Measurements from ENCODE around the gene KCNMB2. TPM values are rescaled to one million over a fixed set of nuclear protein-coding genes. Genes with fewer than 3 reads are reported as not detected.
"Not testable (repeated sequence)": the region's sequence is repeated elsewhere in the genome, so short reads cannot be mapped to it uniquely, and the experiment has no call there.

KCNMB2 gene
- total RNA-seq, 4 donors from 2014 or later: 0.82 TPM; not detected in 3

DNA sequence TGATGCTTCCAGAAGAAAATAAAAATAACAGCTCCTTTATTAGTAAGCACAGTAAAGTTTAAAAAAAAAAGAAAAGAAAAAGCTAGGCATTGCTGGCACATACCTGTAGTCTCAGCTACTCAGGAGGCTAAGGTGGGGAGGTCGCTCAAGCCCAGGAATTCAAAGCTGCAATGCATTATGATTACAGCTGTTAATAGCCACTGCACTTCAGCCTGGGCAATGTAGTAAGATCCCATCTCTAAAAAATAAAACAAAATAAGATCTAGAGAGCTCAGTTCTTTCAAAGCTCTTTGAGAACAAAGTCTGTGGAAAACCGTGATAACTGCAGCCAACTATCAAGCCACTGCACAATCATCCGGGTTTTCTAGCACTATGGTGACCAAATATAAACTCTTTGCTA, 323.1 kb downstream of the KCNMB2 start:
- H3K4me3 ChIP-seq: no peak overlapping the region
- no peak overlapping the region for H3K27ac ChIP-seq
- 75 to 88% methylated on average over 1 to 3 of the region's 3 CpGs for WGBS, 2 donors (ENCODE audit: low coverage in 1 of 2)
- H3K9me3 ChIP-seq: no peaks in the 10 kb centered on the region
- H3K36me3 ChIP-seq: no peaks in the 10 kb centered on the region
- in situ Hi-C loops (cut with MboI; ENCODE audit: low pct_ligation_motif_present in 1 of 4, low pct_unique_long_range_greater_than_20kb in 1 of 4, low sequenced_read_pairs in 3 of 4): no loop called here
- intact Hi-C loops (cut with DNase I; ENCODE audit: low total_unique reads): no loop called here
- H3K27me3 ChIP-seq: no peaks in the 10 kb centered on the region
- TF ChIP-seq EP300 (IDR thresholded peaks at IDR 0.05; ENCODE audit: low read depth): no peak
- TF ChIP-seq POLR2A (IDR thresholded peaks at IDR 0.05): no peak
- no peak for TF ChIP-seq POLR2AphosphoS5 (IDR thresholded peaks at IDR 0.05)
- TF ChIP-seq, protein P1, sequence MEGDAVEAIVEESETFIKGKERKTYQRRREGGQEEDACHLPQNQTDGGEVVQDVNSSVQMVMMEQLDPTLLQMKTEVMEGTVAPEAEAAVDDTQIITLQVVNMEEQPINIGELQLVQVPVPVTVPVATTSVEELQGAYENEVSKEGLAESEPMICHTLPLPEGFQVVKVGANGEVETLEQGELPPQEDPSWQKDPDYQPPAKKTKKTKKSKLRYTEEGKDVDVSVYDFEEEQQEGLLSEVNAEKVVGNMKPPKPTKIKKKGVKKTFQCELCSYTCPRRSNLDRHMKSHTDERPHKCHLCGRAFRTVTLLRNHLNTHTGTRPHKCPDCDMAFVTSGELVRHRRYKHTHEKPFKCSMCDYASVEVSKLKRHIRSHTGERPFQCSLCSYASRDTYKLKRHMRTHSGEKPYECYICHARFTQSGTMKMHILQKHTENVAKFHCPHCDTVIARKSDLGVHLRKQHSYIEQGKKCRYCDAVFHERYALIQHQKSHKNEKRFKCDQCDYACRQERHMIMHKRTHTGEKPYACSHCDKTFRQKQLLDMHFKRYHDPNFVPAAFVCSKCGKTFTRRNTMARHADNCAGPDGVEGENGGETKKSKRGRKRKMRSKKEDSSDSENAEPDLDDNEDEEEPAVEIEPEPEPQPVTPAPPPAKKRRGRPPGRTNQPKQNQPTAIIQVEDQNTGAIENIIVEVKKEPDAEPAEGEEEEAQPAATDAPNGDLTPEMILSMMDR (IDR thresholded peaks at IDR 0.05): no peak
- DNase-seq: no peak
- no peaks in the 10 kb centered on the region for H3K4me1 ChIP-seq

GRCh38 chr3:178859900-178860436, 323.7 kb downstream of the KCNMB2 start:
- not testable (repeated sequence) for DNase-seq
- 88 to 98% methylated on average over 7 to 25 of the region's 29 CpGs for WGBS, 2 donors (ENCODE audit: low coverage in 1 of 2)

DNA sequence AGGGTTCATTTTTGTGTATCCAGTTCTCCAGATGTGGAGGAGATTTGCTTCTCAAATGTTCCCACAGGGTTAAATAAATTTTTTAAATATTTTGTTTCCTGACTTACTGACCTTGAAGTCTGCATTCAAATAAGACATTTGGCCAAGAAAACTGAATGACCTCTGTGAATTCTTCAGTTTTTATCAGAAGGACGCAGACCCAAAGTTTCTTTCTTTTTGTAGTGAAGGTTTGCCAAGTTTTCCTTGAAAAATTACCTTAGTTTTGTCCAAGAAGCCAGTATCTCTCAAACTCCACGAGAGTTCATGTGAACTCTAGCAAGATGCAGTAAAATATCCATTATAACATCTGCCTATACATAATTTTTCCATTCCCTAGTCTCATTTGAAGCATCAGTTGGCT, 332.4 kb downstream of the KCNMB2 start:
- Histone ChIP-seq H3K27ac (no peak overlapping the region), H3K4me1 (no peaks in the 10 kb centered on the region), H3K27me3 (no peaks in the 10 kb centered on the region), H3K36me3 (no peaks in the 10 kb centered on the region), H3K9me3 (peaks cover 0 to 3% of the 10 kb centered on the region in 2 donors), H3K4me3 (no peak overlapping the region)
- in situ Hi-C loops (cut with MboI; ENCODE audit: low pct_ligation_motif_present in 1 of 4, low pct_unique_long_range_greater_than_20kb in 1 of 4, low sequenced_read_pairs in 3 of 4): no loop called here
- no peak for DNase-seq
- WGBS, 2 donors (ENCODE audit: low coverage in 1 of 2): 20 to 44% methylated on average over 2 of the region's 2 CpGs
- intact Hi-C loops (cut with DNase I; ENCODE audit: low total_unique reads): no loop called here
- TF ChIP-seq EP300 (IDR thresholded peaks at IDR 0.05; ENCODE audit: low read depth) (no peak), POLR2AphosphoS5 (IDR thresholded peaks at IDR 0.05) (no peak), POLR2A (IDR thresholded peaks at IDR 0.05) (no peak)
- TF ChIP-seq, protein P1 (IDR thresholded peaks at IDR 0.05): no peak

More at GRCh38 chr3:178859900-178860436, 323.7 kb downstream of the KCNMB2 start:
- in situ Hi-C loops (cut with MboI; ENCODE audit: low pct_ligation_motif_present in 1 of 4, low pct_unique_long_range_greater_than_20kb in 1 of 4, low sequenced_read_pairs in 3 of 4); H3K27me3 ChIP-seq; H3K27ac ChIP-seq; H3K36me3 ChIP-seq; H3K9me3 ChIP-seq; H3K4me1 ChIP-seq; H3K4me3 ChIP-seq; intact Hi-C loops (cut with DNase I; ENCODE audit: low total_unique reads): not testable (repeated sequence)

DNA sequence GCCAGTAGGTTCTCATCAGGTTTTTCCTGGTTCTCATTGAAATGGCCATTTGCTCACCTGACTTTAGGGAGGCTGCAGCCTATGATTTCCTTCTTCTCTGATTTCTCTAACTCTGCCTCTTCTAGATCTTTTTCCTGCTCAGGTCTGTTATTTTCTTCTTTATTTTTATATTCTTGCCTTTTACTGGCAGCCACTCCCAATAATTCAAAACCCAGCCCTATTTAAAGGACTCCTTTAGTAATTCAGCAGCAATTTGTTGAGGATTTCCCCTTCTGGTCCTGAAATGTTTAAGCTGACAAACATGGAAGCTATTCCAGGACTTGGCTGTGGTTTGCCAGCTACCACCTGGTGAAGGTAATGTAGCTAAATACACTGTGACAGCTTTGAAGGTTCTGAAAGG, 333.8 kb downstream of the KCNMB2 start:
- H3K9me3 ChIP-seq: peaks cover 0 to 3% of the 10 kb centered on the region in 2 donors
- no peak overlapping the region for H3K4me3 ChIP-seq
- TF ChIP-seq EP300 (IDR thresholded peaks at IDR 0.05; ENCODE audit: low read depth) (no peak), POLR2A (IDR thresholded peaks at IDR 0.05) (no peak), POLR2AphosphoS5 (IDR thresholded peaks at IDR 0.05) (no peak)
- TF ChIP-seq, protein P1 (IDR thresholded peaks at IDR 0.05): no peak
- DNase-seq: no peak
- H3K27me3 ChIP-seq: no peaks in the 10 kb centered on the region
- H3K4me1 ChIP-seq: no peaks in the 10 kb centered on the region
- intact Hi-C loops (cut with DNase I; ENCODE audit: low total_unique reads) (no loop called here), in situ Hi-C loops (cut with MboI; ENCODE audit: low pct_ligation_motif_present in 1 of 4, low pct_unique_long_range_greater_than_20kb in 1 of 4, low sequenced_read_pairs in 3 of 4) (no loop called here)
- no peak overlapping the region for H3K27ac ChIP-seq
- H3K36me3 ChIP-seq: no peaks in the 10 kb centered on the region

- no peak for TF ChIP-seq POLR2AphosphoS5 (IDR thresholded peaks at IDR 0.05)
- TF ChIP-seq EP300 (IDR thresholded peaks at IDR 0.05; ENCODE audit: low read depth): no peak
- TF ChIP-seq, protein P1 (IDR thresholded peaks at IDR 0.05): no peak
- no peak for TF ChIP-seq POLR2A (IDR thresholded peaks at IDR 0.05)
- intact Hi-C loops (cut with DNase I; ENCODE audit: low total_unique reads): no loop called here
- in situ Hi-C loops (cut with MboI; ENCODE audit: low pct_ligation_motif_present in 1 of 4, low pct_unique_long_range_greater_than_20kb in 1 of 4, low sequenced_read_pairs in 3 of 4): no loop called here
Measured at GRCh38 chr3:178875157-178875556, 338.9 kb downstream of the KCNMB2 start.

More at GRCh38 chr3:178875157-178875556, 338.9 kb downstream of the KCNMB2 start:
- WGBS, 2 donors (ENCODE audit: low coverage in 1 of 2): 78 to 92% methylated on average over 1 of the region's 1 CpG
- H3K27me3 ChIP-seq: no peaks in the 10 kb centered on the region
- H3K36me3 ChIP-seq: no peaks in the 10 kb centered on the region
- no peak overlapping the region for H3K27ac ChIP-seq
- H3K4me3 ChIP-seq: no peak overlapping the region
- H3K4me1 ChIP-seq: no peaks in the 10 kb centered on the region
- no peaks in the 10 kb centered on the region for H3K9me3 ChIP-seq
- no peak for DNase-seq

All from transverse colon (tissue), 4 donors.